HepG2 (cell line): ENCODE data around the gene ZNF341.

Source experiments
- ARID2 ChIP-seq: sonication (generic); formaldehyde crosslinking; IDR thresholded peaks from 2 replicates; pipeline ENCODE4 v1.8.1; 2022; ENCODE audit warnings: mild to moderate bottlenecking, missing genetic modification reagents, borderline replicate concordance
- MTA3 ChIP-seq: sonication (generic); formaldehyde crosslinking; IDR thresholded peaks from 2 replicates; pipeline ENCODE4 v1.4.0; 2020; ENCODE audit warnings: missing genetic modification reagents
- POLR2AphosphoS5 ChIP-seq: IDR thresholded peaks from 2 replicates; pipeline ENCODE4 v1.6.1; 2012; ENCODE audit warnings: low read depth, low read length
- SALL1 ChIP-seq: sonication (generic); formaldehyde crosslinking; IDR thresholded peaks from 2 replicates; pipeline ENCODE4 v1.8.0; 2022; ENCODE audit warnings: mild to moderate bottlenecking, missing genetic modification reagents
- SMC3 ChIP-seq: IDR thresholded peaks from 2 replicates; pipeline ENCODE4 v1.6.1; 2011; ENCODE audit warnings: low read length, improper control_type of control experiment
- TCF7L2 ChIP-seq: IDR thresholded peaks from 2 replicates; pipeline ENCODE4 v1.6.1; 2011; ENCODE audit warnings: mild to moderate bottlenecking, low read depth, low read length, moderate library complexity
- ZBTB43 ChIP-seq: sonication (generic); formaldehyde crosslinking; conservative IDR thresholded peaks from 2 replicates; pipeline ENCODE4 v1.4.0; 2020; ENCODE audit warnings: missing genetic modification reagents

DNA sequence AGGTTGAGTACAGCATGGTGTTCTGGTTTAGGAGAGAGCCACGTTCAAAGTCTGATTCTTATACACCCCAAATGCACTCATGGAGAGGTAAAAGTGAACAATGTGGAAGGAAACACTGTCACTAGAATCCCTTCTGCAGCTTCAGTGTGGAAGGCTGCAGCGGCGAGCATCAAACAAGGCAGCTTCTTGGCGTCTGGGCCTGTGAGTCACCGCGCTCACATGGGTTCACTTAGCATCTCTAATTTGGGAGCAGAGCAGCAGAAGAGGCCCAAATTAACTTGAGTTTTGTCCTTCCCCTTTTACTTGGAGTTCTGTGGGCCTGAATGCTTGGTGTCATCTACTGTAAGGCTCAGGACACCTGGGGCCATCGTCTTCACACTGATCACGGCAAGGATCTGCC is 34.7 kb upstream of the ZNF341 start:
- TF ChIP-seq ARID2 = no peak
- no peak for TF ChIP-seq SALL1 (CRISPR knock-in tag)
- no peak for TF ChIP-seq MTA3 (CRISPR knock-in tag)
- TF ChIP-seq POLR2AphosphoS5 = no peak
- no peak for TF ChIP-seq ZBTB43 (CRISPR knock-in tag)
- TF ChIP-seq TCF7L2 = no peak
- no peak for TF ChIP-seq SMC3
